RKO (cell line): ENCODE measurements around the gene DCUN1D2.

Source experiments
- DNase-seq: peaks from one replicate; pipeline ENCODE4 v3.0.0-alpha.2; 2016; ENCODE audit warnings: low spot score

Gene DCUN1D2

GRCh38 chr13:113423520-113424163 lies 66.9 kb downstream of the DCUN1D2 start:
- no peak for DNase-seq

GRCh38 chr13:113422807-113423519 lies 67.5 kb downstream of the DCUN1D2 start:
- no peak for DNase-seq

GRCh38 chr13:113421673-113422270 lies 68.7 kb downstream of the DCUN1D2 start:
- DNase-seq, result no peak

DNA sequence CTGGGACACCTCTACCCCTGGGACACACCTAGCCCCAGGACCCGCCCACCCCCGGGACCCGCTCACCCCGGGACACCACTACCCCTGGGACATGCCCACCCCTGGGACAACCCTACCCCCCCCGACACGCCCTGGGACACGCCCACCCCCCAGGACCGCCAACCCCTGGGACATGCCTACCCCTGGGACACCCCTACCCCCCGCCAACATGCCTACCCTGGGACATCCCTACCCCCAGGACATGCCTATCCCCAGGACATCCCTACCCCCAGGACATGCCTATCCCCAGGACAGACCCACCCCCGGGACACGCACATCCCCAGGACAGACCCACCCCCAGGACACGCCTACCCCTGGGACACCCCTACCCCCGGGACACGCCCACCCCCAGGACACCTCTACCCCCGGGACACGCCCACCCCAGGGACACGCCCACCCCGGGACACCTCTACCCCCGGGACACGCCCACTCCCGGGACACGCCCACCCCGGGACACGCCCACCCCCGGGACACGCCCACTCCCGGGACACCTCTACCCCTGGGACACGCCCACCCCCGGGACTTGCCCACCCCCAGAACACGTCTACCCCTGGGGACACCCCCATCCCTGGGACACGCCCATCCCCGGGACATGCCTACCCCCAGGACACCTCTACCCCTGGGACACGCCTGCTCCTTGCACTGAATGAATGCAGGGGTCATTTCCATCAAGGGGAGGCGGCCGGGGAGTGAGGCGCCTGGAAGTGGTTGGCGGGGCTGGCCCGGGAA lies 69.5 kb downstream of the DCUN1D2 start:
- no peak for DNase-seq

DNA sequence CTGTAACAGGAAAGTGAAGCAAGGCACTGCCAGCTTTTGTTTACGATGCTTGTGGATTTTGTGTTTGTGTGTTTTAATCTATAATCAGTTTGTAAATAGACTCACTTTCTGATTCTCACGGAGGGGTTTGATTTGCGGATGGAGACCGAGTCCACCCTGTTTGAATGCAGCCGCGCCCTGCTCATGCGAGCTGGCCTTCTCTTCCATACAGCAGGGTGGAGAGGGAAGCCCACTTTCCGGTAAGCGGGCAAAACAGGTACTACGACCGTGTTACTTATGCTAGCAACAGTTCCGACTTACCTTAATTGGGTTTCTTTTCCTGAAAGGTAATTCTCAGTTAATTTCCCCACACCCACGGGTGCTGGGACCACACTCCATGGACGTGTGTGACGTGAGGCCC lies 70.3 kb downstream of the DCUN1D2 start:
- DNase-seq, result no peak

DNA sequence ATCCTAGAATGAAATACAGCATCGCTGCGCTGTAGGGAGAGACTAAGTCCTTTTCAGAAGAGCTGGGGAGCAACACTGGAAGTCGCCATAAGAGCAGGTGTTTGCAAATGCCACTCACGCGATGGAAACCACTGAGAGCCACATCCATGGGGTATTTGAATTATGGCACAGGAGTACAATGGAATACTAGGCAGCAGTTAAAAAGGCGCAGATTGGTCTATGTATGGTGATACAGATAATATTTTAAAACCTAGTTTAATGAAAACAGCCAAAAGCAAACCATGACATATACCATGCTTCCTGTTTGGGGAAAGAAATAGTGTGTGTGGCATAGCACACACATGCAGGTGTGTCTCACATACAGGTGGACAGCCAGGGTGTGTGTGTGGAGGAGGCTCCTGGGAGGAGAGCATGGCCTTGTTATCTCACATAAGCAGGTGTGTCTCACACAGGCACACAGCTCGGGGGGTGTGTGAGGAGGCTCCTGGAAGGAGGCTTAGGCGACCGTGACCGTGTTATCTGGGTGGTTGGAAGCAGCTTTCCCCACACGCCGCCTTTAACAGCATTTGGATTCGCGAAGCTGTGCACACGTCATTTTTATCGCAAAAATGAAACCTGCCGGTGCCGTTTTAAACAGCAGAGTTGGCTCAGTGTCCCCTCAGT lies 70.8 kb downstream of the DCUN1D2 start:
- no peak for DNase-seq

- no peak for DNase-seq
These were observed 71.8 kb downstream of the DCUN1D2 start for GRCh38 chr13:113418722-113419049.

- DNase-seq, result no peak
These were observed 72.4 kb downstream of the DCUN1D2 start for GRCh38 chr13:113417836-113418721.

- DNase-seq, result no peak
These were observed 73.3 kb downstream of the DCUN1D2 start for GRCh38 chr13:113417008-113417751.

- no peak for DNase-seq
These were observed 74.7 kb downstream of the DCUN1D2 start for GRCh38 chr13:113415825-113416224.

GRCh38 chr13:113415032-113415431 lies 75.5 kb downstream of the DCUN1D2 start:
- no peak for DNase-seq

DNA sequence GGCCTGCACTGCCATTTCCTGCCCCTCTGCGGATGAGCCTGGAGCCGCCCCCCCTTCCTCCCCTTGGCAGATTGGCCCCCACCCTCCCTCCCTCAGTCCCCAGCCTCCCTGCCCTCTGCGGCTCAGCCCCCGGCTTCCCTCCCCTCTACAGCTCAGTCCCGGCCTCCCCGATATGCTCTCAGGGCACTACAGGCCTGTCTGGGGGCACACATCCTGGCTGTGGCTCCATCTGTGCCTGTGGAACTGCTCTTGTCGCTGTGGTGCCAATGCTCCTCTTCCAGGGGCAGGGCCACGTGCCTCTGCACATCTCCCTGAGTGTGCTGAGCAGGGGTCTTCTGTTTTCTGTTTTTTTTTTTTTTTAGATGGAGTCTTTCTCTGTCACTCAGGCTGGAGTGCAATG lies 76.2 kb downstream of the DCUN1D2 start:
- no peak for DNase-seq

DNA sequence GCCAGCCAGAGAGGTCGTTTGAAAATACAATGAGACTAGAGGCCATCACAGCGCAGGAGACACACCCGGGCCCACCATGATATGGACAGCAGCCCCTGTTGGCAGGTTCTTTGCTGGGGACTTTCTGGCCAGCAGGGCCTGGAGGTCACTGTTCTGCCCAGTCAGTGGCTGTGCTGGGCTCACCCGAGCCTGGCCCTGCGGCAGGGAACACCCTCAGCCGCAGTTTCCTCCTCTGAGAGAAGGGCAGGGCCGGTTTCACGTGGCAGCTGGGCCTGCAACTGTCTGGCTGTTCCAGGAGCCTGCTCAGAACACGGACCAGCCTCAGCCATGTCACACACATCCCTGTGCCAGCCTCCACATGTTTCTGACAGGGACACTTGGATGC lies 76.6 kb downstream of the DCUN1D2 start:
- no peak for DNase-seq

DNA sequence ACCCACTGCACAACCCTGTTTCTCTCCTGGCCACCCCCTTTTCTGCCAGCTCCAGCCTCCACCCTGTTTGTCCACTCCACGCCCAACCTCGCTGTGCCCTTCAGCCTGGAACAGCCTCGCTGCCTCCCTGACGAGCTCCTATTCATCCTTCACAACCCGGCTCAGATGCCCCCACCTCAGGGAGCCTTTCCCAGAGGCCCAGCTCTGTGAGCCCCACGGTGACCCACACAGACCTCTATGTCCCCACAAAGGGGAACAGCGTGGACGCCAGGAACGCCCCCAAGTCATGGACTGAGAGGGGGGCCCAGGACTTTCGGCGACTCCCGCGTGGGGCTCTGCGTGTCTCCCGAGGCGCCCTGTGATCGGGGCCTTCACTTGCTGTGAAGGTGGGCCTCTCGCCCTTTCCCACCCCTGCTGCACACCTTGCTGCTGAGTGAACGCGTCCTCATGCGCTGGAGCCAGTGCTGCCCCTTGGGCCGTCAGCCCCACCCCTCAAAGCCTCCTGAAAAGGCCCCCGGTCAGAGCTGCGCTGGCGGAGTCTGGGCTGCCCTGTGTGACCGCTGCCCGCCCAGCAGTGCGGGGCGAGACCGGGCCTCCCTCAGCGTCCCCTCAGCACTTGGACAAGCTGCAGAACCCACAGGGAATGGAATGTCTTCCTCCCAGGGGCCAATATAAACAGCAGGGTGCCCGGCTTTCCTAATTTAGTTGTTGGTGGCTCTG lies 77.2 kb downstream of the DCUN1D2 start:
- DNase-seq, result no peak

DNA sequence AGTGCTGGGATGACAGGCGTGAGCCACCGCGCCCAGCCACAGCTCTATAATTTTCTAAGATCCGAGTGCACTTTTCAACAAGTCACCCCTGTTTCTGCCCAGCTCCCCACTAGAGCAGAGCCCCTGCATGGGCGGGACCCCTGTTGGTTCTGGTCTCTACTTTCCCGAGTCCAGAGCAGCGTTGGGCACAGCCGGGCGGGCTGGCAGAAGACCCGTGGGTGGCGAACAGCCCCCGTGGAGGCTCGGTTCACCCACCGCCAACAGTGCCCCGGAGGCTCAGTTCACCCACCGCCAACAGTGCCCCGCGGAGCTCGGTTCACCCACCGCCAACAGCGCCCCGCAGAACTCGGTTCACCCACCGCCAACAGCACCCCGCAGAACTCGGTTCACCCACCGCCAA lies 78.1 kb downstream of the DCUN1D2 start:
- DNase-seq, result no peak

DNA sequence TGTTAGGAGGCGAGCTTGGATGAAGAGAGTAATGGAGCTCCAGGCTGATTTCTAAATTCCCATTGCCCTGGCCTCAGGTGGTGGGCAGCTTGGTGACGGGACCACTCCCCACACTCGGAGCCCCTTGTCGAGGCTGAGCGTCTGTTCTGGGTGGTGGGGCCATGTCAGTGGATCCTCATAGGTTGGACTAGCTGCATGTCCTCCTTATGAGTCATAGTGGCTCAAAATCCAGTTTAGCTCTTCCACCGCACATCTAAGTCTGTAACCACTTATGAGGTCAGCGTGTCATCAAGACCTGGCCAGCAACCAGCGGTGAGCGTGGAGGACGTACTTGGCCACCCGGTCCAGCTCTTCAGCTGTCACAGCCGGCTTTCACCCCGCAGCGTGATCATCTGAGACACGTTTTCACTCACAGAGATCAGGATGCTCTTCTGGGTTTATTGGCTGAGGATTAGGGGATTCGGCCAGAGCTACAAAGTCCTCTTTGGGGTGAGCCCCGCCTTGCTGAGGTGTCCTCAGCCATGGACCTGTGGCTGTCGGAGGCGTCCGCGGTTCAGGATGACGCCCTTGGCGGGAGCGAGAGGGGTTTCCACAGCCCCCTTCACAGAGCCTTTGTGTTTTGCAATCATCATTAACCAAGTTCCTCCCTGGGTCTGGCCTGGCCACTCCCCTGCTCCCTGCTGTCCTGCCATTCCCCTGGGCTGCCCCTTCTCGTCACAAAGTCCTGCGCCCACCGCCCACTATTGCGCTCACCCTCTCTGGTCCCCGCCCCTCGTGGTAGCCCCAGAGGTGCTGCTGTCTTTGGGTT lies 79.1 kb downstream of the DCUN1D2 start:
- peak; percentile 81 for DNase-seq

GRCh38 chr13:113410472-113411201 lies 79.9 kb downstream of the DCUN1D2 start:
- DNase-seq, result peak; percentile 82

- no peak for DNase-seq
These were observed 81.9 kb downstream of the DCUN1D2 start for GRCh38 chr13:113408562-113408961.
